GM12873 (cell line): Measurements from ENCODE around the gene PUS7.
A peak's percentile ranks its signal among the peaks of the same experiment; 100 is the strongest.

Experiments used
- TF ChIP-seq, protein P1 (sequence below): IDR thresholded peaks from 2 replicates; pipeline ENCODE4 v1.5.1; 2012; ENCODE audit warnings: low read depth, mild to moderate bottlenecking, moderate library complexity, low read length, control low read depth; ENCODE audit not compliant: insufficient read depth; ENCODE audit errors: missing control alignments

PUS7 gene

DNA sequence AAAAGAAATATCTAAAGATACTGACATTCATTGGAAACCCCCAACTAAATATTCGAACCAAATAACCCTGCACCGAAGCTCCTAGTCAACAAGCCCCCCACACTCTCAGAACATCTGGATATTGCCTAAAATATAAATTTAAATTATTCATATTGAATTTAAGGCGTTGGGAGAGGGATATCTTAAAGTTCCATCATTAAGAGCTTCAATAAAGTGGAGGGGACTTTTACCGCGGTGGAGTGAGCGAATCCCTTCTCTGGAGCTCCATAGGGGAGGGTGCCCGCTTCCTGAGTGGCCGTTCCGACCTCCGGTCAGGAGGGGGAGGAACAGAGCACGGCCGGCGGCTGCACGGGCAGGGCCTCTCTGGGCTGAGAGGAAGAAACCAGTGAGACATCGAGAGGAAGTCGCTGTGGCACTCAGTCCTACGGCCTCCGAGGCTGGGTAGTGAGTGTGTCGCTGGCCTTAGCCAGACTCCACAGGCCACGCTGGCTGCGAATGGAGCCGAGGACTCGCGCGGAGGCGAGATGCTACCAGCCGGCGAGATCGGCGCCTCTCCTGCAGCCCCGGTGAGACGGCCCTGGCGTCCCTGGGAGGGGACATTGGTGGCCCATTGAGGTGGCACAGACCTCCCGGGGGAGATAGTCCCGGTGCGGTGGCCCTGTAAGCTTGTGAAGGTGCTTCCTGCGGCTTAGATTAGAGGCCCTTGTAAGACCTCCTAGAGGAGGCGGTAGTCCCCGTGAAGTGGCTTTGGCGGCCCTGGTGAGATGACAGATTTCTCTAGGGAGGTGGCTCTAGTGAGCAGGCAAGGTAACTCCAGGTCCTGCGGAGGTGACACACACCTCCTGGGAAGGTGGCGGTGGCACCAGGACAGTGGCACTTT, 10.0 kb upstream of the PUS7 start, which contains the start of gene RINT1:
Gene RINT1 (plus strand): TSS at position 410 of the 880 bp plus-strand sequence. CDS start 115 bp downstream, at position 525.
- TF ChIP-seq, protein P1, sequence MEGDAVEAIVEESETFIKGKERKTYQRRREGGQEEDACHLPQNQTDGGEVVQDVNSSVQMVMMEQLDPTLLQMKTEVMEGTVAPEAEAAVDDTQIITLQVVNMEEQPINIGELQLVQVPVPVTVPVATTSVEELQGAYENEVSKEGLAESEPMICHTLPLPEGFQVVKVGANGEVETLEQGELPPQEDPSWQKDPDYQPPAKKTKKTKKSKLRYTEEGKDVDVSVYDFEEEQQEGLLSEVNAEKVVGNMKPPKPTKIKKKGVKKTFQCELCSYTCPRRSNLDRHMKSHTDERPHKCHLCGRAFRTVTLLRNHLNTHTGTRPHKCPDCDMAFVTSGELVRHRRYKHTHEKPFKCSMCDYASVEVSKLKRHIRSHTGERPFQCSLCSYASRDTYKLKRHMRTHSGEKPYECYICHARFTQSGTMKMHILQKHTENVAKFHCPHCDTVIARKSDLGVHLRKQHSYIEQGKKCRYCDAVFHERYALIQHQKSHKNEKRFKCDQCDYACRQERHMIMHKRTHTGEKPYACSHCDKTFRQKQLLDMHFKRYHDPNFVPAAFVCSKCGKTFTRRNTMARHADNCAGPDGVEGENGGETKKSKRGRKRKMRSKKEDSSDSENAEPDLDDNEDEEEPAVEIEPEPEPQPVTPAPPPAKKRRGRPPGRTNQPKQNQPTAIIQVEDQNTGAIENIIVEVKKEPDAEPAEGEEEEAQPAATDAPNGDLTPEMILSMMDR: peak; percentile 83

DNA sequence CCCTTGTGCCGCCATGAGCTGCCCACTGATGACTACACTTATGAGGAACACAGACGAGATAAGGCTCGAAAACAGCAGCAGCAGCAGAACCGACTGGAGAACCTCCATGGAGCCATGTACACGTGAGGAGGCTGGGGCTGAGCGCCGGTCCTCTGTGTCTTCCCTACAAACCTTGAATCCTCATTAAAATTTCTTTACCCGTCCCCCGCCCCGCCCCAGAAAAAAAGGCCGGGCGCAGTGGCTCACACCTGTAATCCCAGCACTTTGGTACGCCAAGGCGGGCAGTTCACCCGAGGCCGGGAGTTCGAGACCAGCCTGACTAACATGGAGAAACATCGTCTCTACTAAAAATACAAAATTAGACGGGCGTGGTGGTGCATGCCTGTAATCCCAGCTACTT, 8.5 kb upstream of the PUS7 start:
- TF ChIP-seq, protein P1: no peak

DNA sequence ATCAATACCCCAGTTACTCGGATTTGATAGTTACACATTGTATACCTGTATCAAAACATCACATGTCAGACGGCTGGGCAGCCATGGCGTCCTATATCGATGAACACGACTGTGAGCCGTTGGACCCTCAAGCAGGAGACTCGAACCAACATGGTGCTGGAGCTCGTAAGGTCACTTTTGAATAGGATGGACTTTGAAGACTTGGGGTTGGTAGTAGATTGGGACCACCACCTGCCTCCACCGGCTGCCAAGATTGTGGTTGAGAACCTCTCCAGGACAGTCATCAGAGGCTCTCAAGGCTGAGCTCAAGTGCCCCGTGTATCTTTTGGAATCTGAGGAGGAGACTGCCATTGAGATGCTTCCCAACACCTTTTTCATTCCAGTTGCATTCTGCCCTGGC, 8.1 kb upstream of the PUS7 start:
- TF ChIP-seq, protein P1: no peak

DNA sequence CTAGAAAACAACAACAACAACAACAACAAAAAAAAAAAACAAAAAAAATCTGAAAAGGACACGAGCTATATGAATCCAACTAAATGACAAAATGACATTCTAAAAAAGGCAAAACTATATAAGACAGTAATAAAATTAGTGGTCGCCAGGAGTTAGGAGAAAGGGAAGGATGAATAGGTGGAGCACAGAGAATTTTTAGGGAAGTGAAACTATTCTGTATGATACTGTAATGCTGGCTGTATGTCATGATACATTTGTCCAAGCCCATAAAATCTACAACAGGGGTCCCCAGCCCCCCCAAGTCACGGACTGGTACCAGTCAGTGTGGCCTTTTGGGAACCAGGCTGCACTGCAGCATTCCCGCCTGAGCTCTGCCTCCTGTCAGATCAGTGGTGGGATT, 2.8 kb upstream of the PUS7 start:
- TF ChIP-seq, protein P1: no peak

DNA sequence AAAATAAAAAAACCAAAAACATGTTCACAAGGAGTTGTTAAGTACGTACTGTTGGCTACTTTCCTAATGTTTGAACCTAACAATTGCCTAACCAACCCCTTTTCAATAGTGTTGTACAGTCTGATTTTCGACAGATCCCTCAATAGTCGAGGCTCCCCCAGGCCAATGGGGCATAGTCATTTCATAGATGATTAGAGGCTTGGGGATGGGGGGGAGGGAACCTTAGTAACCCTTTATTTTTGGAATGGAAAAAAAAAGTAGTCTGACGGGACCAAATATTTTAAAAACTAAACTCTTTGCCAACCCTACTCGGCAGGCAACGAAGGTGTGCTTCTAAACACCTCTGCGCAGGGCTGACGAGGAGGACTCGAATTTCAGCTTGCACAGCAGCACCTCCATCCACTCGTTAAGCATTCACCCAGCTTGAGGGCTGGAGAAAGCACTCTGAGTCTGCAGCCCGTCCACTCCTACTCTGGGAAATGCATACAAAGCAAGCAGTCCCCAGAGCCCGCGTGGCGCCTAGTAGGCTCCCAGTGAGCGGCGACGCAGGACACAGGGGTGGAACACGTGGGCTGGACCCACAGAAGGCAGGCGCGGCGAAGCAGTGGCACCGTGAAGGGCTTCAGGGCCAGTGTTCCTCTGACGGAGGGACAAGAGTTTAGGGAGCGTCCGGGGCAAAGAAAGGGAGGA, 899 bp downstream of the PUS7 start:
- TF ChIP-seq, protein P1: no peak

DNA sequence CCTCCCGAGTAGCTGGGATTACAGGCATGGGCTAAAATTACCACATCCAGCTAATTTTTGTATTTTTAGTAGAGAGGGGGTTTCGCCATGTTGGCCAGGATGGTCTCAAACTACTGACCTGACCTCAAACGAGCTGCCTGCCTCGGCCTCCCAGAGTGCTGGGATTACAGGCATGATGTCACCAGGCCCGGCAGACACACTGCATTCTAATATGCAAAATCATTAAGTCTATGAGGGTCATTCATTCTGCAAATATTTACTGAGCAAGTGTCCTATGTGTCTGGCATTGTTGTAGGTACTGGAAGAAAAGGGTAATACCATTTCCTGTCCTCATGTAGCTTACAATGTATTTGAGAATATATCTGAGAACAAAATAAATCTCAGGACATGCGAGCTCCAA, 2.7 kb downstream of the PUS7 start:
- TF ChIP-seq, protein P1: no peak

DNA sequence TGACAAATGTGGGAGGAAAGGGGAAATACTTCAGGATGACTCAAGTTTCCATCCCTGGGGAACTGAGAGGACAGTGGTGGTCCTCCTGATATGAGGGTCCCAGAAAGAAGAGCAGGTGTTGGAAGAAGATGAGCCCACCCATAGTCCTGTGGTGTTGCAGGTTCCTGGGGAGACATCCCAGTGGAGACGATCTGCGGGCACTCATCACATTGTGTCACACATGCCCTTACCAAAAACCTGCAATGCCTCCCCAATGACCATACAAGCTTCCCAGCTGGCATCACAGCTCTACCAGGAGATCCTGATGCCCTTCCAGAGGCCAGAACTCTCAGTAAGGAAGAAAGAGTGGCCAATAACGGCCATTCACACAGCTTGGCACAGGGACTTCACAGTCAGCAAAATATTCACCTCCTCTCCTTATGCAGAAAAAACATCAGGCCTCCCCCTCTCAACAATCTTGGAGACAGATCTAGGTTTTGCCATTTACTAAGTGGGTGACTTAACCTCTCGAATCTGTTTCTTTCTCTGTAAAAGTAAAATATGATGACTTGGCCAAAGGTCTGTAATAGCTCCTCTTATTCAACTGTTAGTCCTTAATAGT, 9.0 kb downstream of the PUS7 start:
- TF ChIP-seq, protein P1: no peak
